MCF 10A (cell line): Measurements from ENCODE around the gene COL4A6. TPM values are rescaled to one million over a fixed set of nuclear protein-coding genes. Genes with fewer than 3 reads are reported as not detected.
A peak's percentile ranks its signal among the peaks of the same experiment; 100 is the strongest.

ENCODE experiments used
- BruUV-seq: library from RNA; stranded (reverse); fragments of 400-500 nt; replicated peaks from 2 replicates; lab custom pipeline; 2021; lab: Mats Ljungman, UMichigan
- CTCF ChIA-PET: fragments of 300-600 bp; sonication (Branson Sonifier 250); formaldehyde crosslinking; extraction: SDS; loops from one replicate; lab custom pipeline; 2021; ENCODE audit warnings: antibody characterized with exemption, inconsistent platforms; lab: Yijun Ruan, JAX
- POLR2A ChIA-PET: fragments of 300-600, 350-650 bp; sonication (Branson Sonifier 250); formaldehyde crosslinking; extraction: SDS; loops from one replicate; lab custom pipeline; 2020; ENCODE audit warnings: antibody characterized with exemption, inconsistent platforms; lab: Yijun Ruan, JAX
- DNase-seq: peaks from one replicate; pipeline ENCODE4 v3.0.0-alpha.2; 2018; ENCODE audit not compliant: unreplicated experiment
- H3K27ac Mint-ChIP-seq: one replicate; pipeline ENCODE4 v1.8.0; 2022; ENCODE audit warnings: mild to moderate bottlenecking, low read depth, mixed read lengths; ENCODE audit not compliant: unreplicated experiment
- H3K27me3 Mint-ChIP-seq: one replicate; pipeline ENCODE4 v1.8.0; 2022; ENCODE audit warnings: mixed read lengths; ENCODE audit not compliant: insufficient read depth, unreplicated experiment
- H3K36me3 Mint-ChIP-seq: one replicate; pipeline ENCODE4 v1.8.0; 2022; ENCODE audit warnings: mild to moderate bottlenecking, moderate library complexity, mixed read lengths; ENCODE audit not compliant: insufficient read depth, unreplicated experiment
- H3K4me1 Mint-ChIP-seq: one replicate; pipeline ENCODE4 v1.8.0; 2022; ENCODE audit warnings: mixed read lengths; ENCODE audit not compliant: insufficient read depth, unreplicated experiment
- H3K4me3 Mint-ChIP-seq: one replicate; pipeline ENCODE4 v1.8.0; 2022; ENCODE audit warnings: mild to moderate bottlenecking, moderate library complexity, mixed read lengths; ENCODE audit not compliant: unreplicated experiment
- H3K9me3 Mint-ChIP-seq: one replicate; pipeline ENCODE4 v1.8.0; 2022; ENCODE audit warnings: mixed read lengths; ENCODE audit not compliant: unreplicated experiment
- CTCF ChIP-seq: fragments of 200-600 bp; IDR thresholded peaks from one replicate; pipeline ENCODE4 v1.8.0; 2022; ENCODE audit warnings: antibody characterized with exemption, mild to moderate bottlenecking; ENCODE audit not compliant: unreplicated experiment
- intact Hi-C: fragments of 100-400 bp; cut with micrococcal nuclease; formaldehyde crosslinking; loops from 2 replicates; pipeline ENCODE4 v1.14.1; 2022
- total RNA-seq: library from RNA; stranded (reverse); gene quantifications from 2 replicates; pipeline ENCODE4 v1.2.3, GENCODE V29; 2022

Gene COL4A6
- total RNA-seq, 1 experiment from 2014 or later: 58.3 TPM

DNA sequence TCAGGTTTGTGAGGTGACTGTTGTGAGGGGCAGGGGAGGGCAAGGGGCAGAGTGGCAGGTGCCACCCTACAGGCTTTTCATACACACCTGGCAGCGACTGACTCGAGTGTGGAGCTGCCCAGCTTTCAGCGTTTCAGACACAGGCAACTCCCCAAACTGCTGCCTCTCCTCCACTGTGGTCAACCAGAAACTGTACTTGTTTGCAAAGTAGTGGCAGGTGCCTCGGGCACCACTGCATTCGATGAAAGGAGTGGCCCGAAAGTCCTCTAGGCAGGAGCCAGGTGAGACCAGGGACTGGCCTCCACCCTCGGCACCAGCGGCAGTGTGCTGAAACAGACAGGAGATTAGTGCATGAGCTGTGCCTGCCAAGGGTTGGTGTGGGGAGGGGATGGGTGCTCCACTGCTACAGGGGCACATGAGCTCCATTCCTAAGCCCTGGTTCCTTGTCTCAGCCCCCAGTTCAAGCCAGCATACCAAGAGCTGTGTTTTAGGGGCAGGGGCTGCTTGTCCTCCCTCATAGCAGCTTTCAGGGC, 281.2 kb downstream of the COL4A6 start:
- no peaks in the 10 kb centered on the region for H3K36me3 Mint-ChIP-seq
- H3K9me3 Mint-ChIP-seq: no peaks in the 10 kb centered on the region
- TF ChIP-seq CTCF: no peak
- H3K4me3 Mint-ChIP-seq: no peak overlapping the region
- no peaks in the 10 kb centered on the region for H3K4me1 Mint-ChIP-seq
- CTCF ChIA-PET: no interaction called here
- POLR2A ChIA-PET: no interaction called here
- H3K27ac Mint-ChIP-seq: no peak overlapping the region
- DNase-seq: no peak
- H3K27me3 Mint-ChIP-seq: peaks cover 61% of the 10 kb centered on the region
- no TSS peak for BruUV-seq
- intact Hi-C loops: no loop called here

- DNase-seq: no peak
- ChIA-PET CTCF (no interaction called here), POLR2A (no interaction called here)
- Mint-ChIP-seq H3K4me3 (no peak overlapping the region), H3K27me3 (peaks cover 65% of the 10 kb centered on the region), H3K9me3 (no peaks in the 10 kb centered on the region), H3K36me3 (no peaks in the 10 kb centered on the region), H3K4me1 (no peaks in the 10 kb centered on the region), H3K27ac (no peak overlapping the region)
- no peak for TF ChIP-seq CTCF
- BruUV-seq: no TSS peak
- intact Hi-C loops: no loop called here
Observed at GRCh38 chrX:108156082-108156481, 282.1 kb downstream of the COL4A6 start.

- Mint-ChIP-seq H3K27ac (no peak overlapping the region), H3K4me3 (no peak overlapping the region), H3K4me1 (no peaks in the 10 kb centered on the region), H3K36me3 (no peaks in the 10 kb centered on the region), H3K9me3 (no peaks in the 10 kb centered on the region), H3K27me3 (peaks cover 63% of the 10 kb centered on the region)
- no peak for TF ChIP-seq CTCF
- POLR2A ChIA-PET: no interaction called here
- intact Hi-C loops: no loop called here
- CTCF ChIA-PET: no interaction called here
- DNase-seq: no peak
- no TSS peak for BruUV-seq
Observed at GRCh38 chrX:108148524-108148923, 289.7 kb downstream of the COL4A6 start.

- ChIA-PET POLR2A (interaction anchor here (1.0 to 2.2 kb wide), 3 partner anchors 16 to 48 kb away, joined by 3 to 10 read pairs (median 8); partner anchors contain the start of genes ATG4A and PSMD10), CTCF (interaction anchor here (0.6 to 2.5 kb wide), 9 partner anchors 12 to 343 kb away, joined by 3 to 9 read pairs (median 4); partner anchors contain the start of genes ATG4A and PSMD10)
- Mint-ChIP-seq H3K36me3 (peaks cover 12% of the 10 kb centered on the region), H3K27ac (no peak overlapping the region), H3K27me3 (peaks cover 39% of the 10 kb centered on the region), H3K4me1 (no peaks in the 10 kb centered on the region), H3K9me3 (no peaks in the 10 kb centered on the region), H3K4me3 (no peak overlapping the region)
- intact Hi-C loops: no loop called here
- no TSS peak for BruUV-seq
- DNase-seq: no peak
- peak; percentile 44 for TF ChIP-seq CTCF
Observed at GRCh38 chrX:108138814-108139702, 299.2 kb downstream of the COL4A6 start.
